GM23338 (cell line): ENCODE results near the gene MOB3C.

Experiments
- CREB1 ChIP-seq: fragments of 250-450 bp; sonication (Bioruptor Pico); IDR thresholded peaks from 2 replicates; pipeline ENCODE4 v1.5.0; 2020; ENCODE audit warnings: low read depth, mild to moderate bottlenecking, moderate library complexity
- EZH2phosphoT487 ChIP-seq: fragments of 200-600 bp; sonication (generic); IDR thresholded peaks from one replicate; pipeline ENCODE4 v1.8.1; 2018; ENCODE audit warnings: antibody characterized with exemption; ENCODE audit not compliant: unreplicated experiment
- POLR2AphosphoS5 ChIP-seq: IDR thresholded peaks from 2 replicates; pipeline ENCODE4 v1.6.1; 2016; ENCODE audit warnings: antibody characterized with exemption, low read depth
- TF ChIP-seq, protein P1 (sequence below), 2 experiments: fragments of 200-600 bp in 1 of 2; sonication (generic) in 1 of 2; conservative IDR thresholded peaks; 2 replicates each; pipeline versions ENCODE4 v1.5.1 to v1.6.1; 2016 to 2017; ENCODE audit warnings: antibody characterized with exemption in 2 of 2, low read depth in 2 of 2, mild to moderate bottlenecking in 2 of 2, moderate library complexity in 1 of 2

DNA sequence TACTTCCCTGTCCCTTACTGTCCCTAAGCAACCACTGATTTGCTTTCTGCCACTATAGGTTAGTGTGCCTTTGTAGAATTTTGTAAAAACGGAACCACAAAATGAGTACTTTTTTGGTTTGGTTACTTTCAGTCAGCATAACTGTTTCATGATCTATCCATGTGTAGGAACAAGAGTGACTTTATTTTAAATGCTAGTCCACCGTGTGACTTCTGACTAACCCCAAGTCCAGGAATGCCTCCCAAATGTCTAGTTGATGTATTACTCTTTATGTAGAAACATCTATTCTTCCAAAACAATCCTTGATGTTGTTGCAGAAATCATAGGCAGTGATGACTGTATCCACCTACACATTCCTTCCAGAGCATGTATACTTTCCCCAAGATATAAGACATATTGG, 30.2 kb upstream of the MOB3C start:
- TF ChIP-seq EZH2phosphoT487 (no peak), POLR2AphosphoS5 (no peak), CREB1 (CRISPR knock-in tag) (no peak)
- TF ChIP-seq, protein P1, sequence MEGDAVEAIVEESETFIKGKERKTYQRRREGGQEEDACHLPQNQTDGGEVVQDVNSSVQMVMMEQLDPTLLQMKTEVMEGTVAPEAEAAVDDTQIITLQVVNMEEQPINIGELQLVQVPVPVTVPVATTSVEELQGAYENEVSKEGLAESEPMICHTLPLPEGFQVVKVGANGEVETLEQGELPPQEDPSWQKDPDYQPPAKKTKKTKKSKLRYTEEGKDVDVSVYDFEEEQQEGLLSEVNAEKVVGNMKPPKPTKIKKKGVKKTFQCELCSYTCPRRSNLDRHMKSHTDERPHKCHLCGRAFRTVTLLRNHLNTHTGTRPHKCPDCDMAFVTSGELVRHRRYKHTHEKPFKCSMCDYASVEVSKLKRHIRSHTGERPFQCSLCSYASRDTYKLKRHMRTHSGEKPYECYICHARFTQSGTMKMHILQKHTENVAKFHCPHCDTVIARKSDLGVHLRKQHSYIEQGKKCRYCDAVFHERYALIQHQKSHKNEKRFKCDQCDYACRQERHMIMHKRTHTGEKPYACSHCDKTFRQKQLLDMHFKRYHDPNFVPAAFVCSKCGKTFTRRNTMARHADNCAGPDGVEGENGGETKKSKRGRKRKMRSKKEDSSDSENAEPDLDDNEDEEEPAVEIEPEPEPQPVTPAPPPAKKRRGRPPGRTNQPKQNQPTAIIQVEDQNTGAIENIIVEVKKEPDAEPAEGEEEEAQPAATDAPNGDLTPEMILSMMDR (conservative IDR thresholded peaks at IDR 0.05; ENCODE audit: low read depth in 2 of 2) = no peak
